ENCODE results near the gene CAMTA1. TPM values are rescaled to one million over a fixed set of nuclear protein-coding genes. Genes with fewer than 3 reads are reported as not detected.

Gene CAMTA1
- total RNA-seq, 1 experiment from 2014 or later = 82.2 TPM

DNA sequence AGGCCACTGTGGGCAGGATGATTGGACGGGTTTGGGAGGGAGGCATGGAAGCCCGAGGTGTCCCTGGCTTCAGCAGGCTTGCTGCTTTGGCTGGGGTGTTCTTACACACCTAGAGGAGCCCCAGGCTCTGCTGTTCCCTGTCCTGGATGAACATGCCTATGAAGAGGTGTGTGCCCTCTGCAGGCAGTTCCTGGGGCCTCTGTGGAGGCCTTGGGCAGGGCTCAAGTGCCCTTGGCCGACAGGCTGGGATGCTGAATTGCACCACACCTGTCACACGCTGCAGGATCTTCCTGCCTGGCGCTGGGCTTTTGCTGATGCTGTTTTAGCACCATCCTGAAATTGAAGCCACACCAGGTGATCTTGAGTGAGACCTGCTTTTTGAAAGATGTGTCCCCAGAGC lies 570.8 kb downstream of the CAMTA1 start:
- BruUV-seq (replicated peaks) = no TSS peak
- TF ChIP-seq SIN3A (IDR thresholded peaks at IDR 0.05; ENCODE audit: borderline replicate concordance, insufficient read depth, low read depth, low read length) (no peak), POLR2AphosphoS5 (IDR thresholded peaks at IDR 0.05; ENCODE audit: low read depth, low read length) (no peak), TCF7L2 (IDR thresholded peaks at IDR 0.05; ENCODE audit: low read depth, low read length) (no peak)
- TF ChIP-seq, protein P1, sequence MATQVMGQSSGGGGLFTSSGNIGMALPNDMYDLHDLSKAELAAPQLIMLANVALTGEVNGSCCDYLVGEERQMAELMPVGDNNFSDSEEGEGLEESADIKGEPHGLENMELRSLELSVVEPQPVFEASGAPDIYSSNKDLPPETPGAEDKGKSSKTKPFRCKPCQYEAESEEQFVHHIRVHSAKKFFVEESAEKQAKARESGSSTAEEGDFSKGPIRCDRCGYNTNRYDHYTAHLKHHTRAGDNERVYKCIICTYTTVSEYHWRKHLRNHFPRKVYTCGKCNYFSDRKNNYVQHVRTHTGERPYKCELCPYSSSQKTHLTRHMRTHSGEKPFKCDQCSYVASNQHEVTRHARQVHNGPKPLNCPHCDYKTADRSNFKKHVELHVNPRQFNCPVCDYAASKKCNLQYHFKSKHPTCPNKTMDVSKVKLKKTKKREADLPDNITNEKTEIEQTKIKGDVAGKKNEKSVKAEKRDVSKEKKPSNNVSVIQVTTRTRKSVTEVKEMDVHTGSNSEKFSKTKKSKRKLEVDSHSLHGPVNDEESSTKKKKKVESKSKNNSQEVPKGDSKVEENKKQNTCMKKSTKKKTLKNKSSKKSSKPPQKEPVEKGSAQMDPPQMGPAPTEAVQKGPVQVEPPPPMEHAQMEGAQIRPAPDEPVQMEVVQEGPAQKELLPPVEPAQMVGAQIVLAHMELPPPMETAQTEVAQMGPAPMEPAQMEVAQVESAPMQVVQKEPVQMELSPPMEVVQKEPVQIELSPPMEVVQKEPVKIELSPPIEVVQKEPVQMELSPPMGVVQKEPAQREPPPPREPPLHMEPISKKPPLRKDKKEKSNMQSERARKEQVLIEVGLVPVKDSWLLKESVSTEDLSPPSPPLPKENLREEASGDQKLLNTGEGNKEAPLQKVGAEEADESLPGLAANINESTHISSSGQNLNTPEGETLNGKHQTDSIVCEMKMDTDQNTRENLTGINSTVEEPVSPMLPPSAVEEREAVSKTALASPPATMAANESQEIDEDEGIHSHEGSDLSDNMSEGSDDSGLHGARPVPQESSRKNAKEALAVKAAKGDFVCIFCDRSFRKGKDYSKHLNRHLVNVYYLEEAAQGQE (IDR thresholded peaks at IDR 0.05; ENCODE audit: insufficient read depth in 1 of 2, low read depth in 2 of 2, low read length in 1 of 2) = no peak
- TF ChIP-seq, protein P2, sequence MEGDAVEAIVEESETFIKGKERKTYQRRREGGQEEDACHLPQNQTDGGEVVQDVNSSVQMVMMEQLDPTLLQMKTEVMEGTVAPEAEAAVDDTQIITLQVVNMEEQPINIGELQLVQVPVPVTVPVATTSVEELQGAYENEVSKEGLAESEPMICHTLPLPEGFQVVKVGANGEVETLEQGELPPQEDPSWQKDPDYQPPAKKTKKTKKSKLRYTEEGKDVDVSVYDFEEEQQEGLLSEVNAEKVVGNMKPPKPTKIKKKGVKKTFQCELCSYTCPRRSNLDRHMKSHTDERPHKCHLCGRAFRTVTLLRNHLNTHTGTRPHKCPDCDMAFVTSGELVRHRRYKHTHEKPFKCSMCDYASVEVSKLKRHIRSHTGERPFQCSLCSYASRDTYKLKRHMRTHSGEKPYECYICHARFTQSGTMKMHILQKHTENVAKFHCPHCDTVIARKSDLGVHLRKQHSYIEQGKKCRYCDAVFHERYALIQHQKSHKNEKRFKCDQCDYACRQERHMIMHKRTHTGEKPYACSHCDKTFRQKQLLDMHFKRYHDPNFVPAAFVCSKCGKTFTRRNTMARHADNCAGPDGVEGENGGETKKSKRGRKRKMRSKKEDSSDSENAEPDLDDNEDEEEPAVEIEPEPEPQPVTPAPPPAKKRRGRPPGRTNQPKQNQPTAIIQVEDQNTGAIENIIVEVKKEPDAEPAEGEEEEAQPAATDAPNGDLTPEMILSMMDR (IDR thresholded peaks at IDR 0.05) = no peak
- Histone ChIP-seq H3K4me1 (ENCODE audit: control insufficient read depth, insufficient read depth, low read length) (no peaks in the 10 kb centered on the region), H3K4me3 (ENCODE audit: low read depth in 2 of 2, low read length in 2 of 2) (no peak overlapping the region), H3K27me3 (ENCODE audit: control insufficient read depth, insufficient read depth, low read length) (no peaks in the 10 kb centered on the region), H3K27ac (ENCODE audit: low read length) (no peak overlapping the region), H3K36me3 (ENCODE audit: control insufficient read depth, insufficient read depth, low read length) (no peaks in the 10 kb centered on the region), H3K9me3 (ENCODE audit: control insufficient read depth, insufficient read depth, low read depth, low read length) (no peaks in the 10 kb centered on the region)
- intact Hi-C loops (cut with micrococcal nuclease; ENCODE audit: unreplicated experiment) (loop anchor here (5.0 kb wide), 1 partner anchor 649 kb away; no protein-coding TSS in a partner anchor), in situ Hi-C loops (cut with HindIII; ENCODE audit: low pct_unique_long_range_greater_than_20kb, low sequenced_read_pairs) (no loop called here)
- DNase-seq (ENCODE audit: low read depth, low spot score) = no peak
- POLR2A ChIA-PET = no interaction called here
- CTCF ChIA-PET = no interaction called here
- no peak for ATAC-seq

DNA sequence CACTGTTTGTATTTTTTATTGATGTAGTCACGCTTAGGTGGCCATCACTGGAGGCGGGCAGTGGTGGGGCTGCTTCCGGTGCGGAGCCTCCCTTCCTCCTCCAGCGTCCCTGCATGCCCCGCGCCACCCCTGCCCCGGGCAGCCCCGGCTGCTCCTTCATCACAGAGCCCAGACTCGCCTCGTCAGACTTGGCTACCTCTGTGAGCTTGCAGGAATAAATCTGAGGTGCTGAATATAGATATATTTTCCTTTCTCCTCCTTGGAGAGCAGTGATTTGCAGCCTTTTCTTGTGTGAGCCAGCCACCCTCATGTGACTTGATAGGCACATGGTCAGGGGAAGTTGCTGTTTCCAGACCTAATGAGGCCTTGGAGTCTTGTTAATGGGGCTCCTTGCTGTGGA lies 573.2 kb downstream of the CAMTA1 start:
- H3K36me3 ChIP-seq (ENCODE audit: control insufficient read depth, insufficient read depth, low read length) = no peaks in the 10 kb centered on the region
- H3K4me1 ChIP-seq (ENCODE audit: control insufficient read depth, insufficient read depth, low read length) = no peaks in the 10 kb centered on the region
- TF ChIP-seq, protein P2 (IDR thresholded peaks at IDR 0.05) = no peak
- TF ChIP-seq SIN3A (IDR thresholded peaks at IDR 0.05; ENCODE audit: borderline replicate concordance, insufficient read depth, low read depth, low read length) (no peak), TCF7L2 (IDR thresholded peaks at IDR 0.05; ENCODE audit: low read depth, low read length) (no peak), POLR2AphosphoS5 (IDR thresholded peaks at IDR 0.05; ENCODE audit: low read depth, low read length) (no peak)
- TF ChIP-seq, protein P1 (IDR thresholded peaks at IDR 0.05; ENCODE audit: insufficient read depth in 1 of 2, low read depth in 2 of 2, low read length in 1 of 2) = no peak
- ATAC-seq = no peak
- H3K27ac ChIP-seq (ENCODE audit: low read length) = no peak overlapping the region
- DNase-seq (ENCODE audit: low read depth, low spot score) = no peak
- no peaks in the 10 kb centered on the region for H3K27me3 ChIP-seq (ENCODE audit: control insufficient read depth, insufficient read depth, low read length)
- no peak overlapping the region for H3K4me3 ChIP-seq (ENCODE audit: low read depth in 2 of 2, low read length in 2 of 2)
- in situ Hi-C loops (cut with HindIII; ENCODE audit: low pct_unique_long_range_greater_than_20kb, low sequenced_read_pairs) (no loop called here), intact Hi-C loops (cut with micrococcal nuclease; ENCODE audit: unreplicated experiment) (loop anchor here (5.0 kb wide), 1 partner anchor 651 kb away; no protein-coding TSS in a partner anchor)
- CTCF ChIA-PET = no interaction called here
- BruUV-seq (replicated peaks) = no TSS peak
- POLR2A ChIA-PET = no interaction called here
- no peaks in the 10 kb centered on the region for H3K9me3 ChIP-seq (ENCODE audit: control insufficient read depth, insufficient read depth, low read depth, low read length)
